ENCODE results near the gene RBFOX2.
A peak's percentile ranks its signal among the peaks of the same experiment; 100 is the strongest.
"Not testable (repeated sequence)": the region's sequence is repeated elsewhere in the genome, so short reads cannot be mapped to it uniquely, and the experiment has no call there.

The RBFOX2 gene

DNA sequence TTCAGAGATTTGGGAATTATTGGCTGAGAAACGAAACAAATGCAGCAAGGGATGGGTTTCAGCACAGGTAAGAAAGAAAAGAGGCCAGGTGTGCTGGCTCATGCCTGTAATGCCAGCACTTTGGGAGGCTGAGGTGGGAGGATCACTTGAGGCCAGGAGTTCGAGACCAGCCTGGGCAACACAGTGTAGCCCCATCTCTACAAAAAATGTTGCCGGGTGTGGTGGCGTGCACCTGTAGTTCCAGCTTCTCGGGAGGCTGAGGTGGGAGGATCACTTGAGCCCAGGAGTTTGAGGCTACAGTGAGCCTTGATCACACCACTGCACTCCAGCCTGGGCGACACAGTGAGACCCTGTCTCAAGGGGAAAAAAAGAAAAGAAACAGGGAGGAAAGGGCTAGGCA lies 290.7 kb downstream of the RBFOX2 start:
- DNase-seq (ENCODE audit: low read depth, low spot score) = not testable (repeated sequence)

DNA sequence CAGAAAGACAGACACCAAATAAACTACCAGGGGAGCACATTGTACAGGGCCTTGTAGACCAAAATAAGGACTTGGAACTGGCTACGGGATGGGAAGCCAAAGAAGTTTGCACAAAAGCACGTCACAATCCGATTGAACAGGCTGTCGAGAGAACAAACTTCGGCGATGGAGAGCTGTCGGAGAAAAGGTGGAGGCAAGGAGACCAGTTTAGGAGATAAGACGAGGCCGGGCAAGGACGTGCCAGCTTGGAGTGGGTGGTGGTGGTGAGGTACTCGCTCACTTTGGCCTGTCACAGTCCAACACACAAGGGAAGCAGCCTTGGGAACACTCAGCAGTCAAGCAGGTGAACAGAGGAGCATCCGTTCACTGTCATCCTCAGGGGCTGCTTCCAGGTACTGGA lies 291.9 kb downstream of the RBFOX2 start:
- no peak for DNase-seq (ENCODE audit: low read depth, low spot score)

GRCh38 chr22:35736166-35736565 lies 292.5 kb downstream of the RBFOX2 start:
- no peak for DNase-seq (ENCODE audit: low read depth, low spot score)

DNA sequence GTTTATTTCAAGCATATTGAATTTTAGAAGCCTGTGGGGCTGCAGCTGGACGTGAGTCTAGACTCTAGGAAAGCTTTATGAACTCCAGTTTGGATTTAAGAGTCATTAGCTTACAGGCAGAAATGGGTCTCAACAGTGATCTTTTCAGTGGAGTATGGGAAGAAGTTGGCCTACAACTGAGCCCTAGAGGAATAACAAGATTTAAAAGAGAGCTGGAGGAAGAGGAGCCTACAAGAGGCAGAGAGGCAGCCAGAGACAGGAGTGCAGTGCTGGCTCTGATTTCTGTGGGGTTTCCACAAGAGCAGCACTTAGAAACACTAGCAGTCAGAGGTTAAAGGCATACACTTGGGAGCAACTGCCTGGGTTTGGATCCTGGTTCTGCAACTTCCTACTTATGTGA lies 293.1 kb downstream of the RBFOX2 start:
- DNase-seq (ENCODE audit: low read depth, low spot score) = no peak

DNA sequence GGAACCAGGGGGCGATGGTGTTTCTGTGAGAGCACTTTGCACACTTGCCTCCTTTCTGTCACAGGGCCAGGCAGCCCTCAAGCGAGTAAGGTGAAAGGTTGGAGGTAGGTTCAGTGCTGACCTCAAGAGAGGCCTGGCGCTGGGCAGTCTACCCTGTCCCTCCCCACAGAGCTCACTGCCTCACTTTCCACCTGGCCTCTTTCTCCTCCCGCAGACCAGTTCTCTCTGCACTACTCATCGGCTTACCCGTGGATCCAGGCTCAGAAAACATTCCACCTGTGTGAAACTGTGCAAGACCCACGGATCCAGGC lies 294.2 kb downstream of the RBFOX2 start:
- no peak for DNase-seq (ENCODE audit: low read depth, low spot score)

DNA sequence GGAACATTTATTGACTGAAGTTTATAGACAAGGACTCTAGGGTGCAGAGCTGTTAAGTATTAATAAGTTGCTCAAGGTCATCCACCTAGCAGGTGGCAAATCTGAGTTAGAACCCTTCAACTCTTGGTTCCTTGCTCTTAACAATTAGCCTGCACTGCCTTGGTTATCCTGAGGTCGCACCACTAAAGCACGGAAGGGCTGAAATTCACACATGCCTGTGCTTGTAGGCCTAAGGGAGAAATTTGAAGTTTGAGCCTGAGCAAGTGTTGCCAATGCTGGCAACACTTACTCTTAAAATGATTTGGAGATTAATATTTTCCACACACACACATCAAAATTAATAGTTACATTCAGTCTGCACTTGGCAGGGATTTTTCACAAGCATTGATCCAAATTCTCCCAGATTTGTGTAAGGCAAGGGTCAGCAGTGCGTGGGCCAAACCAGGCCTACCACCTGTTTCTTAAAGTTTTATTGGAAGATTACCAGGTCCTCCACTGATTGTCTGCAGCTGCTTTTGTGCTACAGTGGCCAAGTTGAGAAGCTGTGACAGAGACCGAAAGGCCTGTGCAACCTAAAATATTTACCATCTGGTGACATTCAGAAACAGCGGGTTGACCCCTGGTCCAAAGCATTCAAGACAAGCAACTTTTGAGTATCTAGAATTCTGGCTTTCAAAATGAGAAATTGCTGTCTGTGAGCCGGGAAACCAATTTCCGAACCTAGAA lies 294.7 kb downstream of the RBFOX2 start:
- no peak for DNase-seq (ENCODE audit: low read depth, low spot score)

DNA sequence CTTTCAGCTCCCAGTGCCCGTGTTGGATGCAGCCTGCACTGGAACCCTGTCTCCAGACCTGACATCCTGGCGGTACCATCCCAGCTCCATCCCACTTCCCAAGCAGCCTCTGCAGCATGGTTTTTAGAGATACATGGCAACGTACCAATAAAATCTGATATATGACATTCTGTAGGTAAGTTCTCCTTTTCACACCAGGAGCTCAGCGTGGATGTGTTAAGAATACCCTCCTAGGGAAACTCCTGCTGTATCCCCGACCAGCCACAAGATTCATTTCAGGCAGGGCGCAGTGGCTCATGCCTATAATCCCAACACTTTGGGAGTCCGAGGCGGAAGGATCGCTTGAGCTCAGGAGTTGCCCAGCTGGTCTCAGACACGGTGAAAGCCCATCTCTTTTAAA lies 295.6 kb downstream of the RBFOX2 start:
- no peak for DNase-seq (ENCODE audit: low read depth, low spot score)

- no peak for DNase-seq (ENCODE audit: low read depth, low spot score)
These were observed 296.5 kb downstream of the RBFOX2 start for GRCh38 chr22:35732116-35732515.

DNA sequence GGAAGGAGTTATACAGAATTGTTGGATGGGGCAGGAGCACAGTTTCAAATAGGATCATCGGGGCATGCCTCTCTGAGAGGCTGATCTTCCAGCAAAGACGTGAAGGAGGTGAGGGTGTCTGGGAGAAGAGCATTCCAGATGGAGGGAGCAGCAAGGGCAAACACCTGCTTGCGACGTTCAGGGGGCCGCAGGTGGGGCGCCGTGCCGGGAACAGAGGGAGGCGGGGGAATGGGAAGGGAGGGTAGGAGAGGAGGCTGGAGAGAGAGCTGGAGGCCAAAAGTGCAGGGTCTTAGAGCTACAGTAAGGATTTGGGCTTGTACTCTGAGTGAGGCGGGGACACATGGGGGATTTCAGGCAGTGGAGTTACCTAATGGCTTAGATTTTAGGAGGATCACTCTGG lies 297.3 kb downstream of the RBFOX2 start:
- DNase-seq (ENCODE audit: low read depth, low spot score) = no peak

GRCh38 chr22:35729309-35729698 lies 299.3 kb downstream of the RBFOX2 start:
- no peak for DNase-seq (ENCODE audit: low read depth, low spot score)

- DNase-seq (ENCODE audit: low read depth, low spot score) = no peak
These were observed 299.9 kb downstream of the RBFOX2 start for GRCh38 chr22:35728639-35729308.

GRCh38 chr22:35727436-35727835 lies 301.2 kb downstream of the RBFOX2 start:
- DNase-seq (ENCODE audit: low read depth, low spot score) = no peak

GRCh38 chr22:35726933-35727332 lies 301.7 kb downstream of the RBFOX2 start:
- no peak for DNase-seq (ENCODE audit: low read depth, low spot score)

GRCh38 chr22:35726398-35726797 lies 302.2 kb downstream of the RBFOX2 start:
- DNase-seq (ENCODE audit: low read depth, low spot score) = no peak

- no peak for DNase-seq (ENCODE audit: low read depth, low spot score)
These were observed 303.1 kb downstream of the RBFOX2 start for GRCh38 chr22:35725521-35725920.

DNA sequence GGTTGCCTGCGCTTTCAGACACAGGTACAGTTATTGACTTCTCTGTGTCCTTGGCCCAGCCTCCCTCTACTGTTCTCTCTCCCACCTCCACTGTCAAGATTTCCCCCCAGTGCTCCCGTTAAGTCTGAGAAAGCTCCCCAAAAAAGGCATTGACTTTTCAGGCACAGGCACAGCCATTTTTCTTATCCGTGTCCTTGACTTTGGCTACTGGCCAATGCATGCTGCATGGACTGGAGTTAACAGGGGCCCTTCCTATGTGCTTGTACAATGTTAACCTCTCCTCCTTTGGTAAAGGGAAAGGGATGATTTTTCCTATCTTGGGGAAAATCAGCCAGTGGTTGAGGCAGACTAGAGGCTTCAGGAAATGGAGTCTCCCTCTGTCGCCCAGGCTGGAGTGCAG lies 306.7 kb downstream of the RBFOX2 start:
- DNase-seq (ENCODE audit: low read depth, low spot score) = no peak

GRCh38 chr22:35719212-35719875 lies 309.3 kb downstream of the RBFOX2 start:
- DNase-seq (ENCODE audit: low read depth, low spot score) = no peak

DNA sequence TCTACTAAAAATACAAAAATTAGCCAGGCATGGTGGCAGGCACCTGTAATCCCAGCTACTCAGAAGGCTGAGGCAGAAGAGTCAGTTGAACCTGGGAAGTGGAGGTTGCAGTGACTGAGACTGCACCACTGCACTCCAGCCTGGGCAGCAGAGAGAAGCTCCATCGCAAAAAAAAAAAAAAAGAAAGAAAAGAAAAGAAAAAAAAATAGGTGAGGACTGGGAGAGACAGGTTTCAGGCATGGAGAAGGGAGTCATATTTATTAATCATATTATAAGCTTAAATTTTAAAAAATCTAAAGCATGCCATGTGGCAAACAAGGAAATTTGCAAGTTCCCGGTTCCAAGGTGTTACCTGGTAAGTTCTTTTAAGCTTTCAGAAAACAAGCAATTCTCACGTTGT lies 311.1 kb downstream of the RBFOX2 start, which contains the start of gene APOL5:
Gene APOL5, plus strand, starts transcription at position 301 of the 400 bp plus-strand sequence. Its CDS starts 0 bp downstream, at position 301.
- no peak for DNase-seq (ENCODE audit: low read depth, low spot score)

GRCh38 chr22:35712672-35713071 lies 316.0 kb downstream of the RBFOX2 start:
- no peak for DNase-seq (ENCODE audit: low read depth, low spot score)

DNA sequence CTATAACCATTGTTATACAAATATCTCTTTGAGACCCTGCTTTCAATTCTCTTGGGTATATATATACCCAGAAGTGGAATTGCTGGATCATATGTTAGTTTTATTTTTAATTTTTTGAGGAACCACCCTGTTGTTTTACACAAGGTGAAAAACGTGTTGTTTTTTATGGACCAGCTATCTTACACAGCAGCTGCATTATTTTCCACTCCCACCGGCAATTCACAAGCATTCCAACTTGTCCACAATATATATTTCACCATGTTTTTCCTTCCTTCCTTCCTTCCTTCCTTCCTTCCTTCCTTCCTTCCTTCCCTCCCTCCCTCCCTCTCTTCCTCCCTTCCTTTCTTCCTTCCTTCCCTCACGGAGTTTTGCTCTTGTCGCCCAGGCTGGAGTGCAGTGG lies 317.3 kb downstream of the RBFOX2 start:
- DNase-seq (ENCODE audit: low read depth, low spot score) = no peak

DNA sequence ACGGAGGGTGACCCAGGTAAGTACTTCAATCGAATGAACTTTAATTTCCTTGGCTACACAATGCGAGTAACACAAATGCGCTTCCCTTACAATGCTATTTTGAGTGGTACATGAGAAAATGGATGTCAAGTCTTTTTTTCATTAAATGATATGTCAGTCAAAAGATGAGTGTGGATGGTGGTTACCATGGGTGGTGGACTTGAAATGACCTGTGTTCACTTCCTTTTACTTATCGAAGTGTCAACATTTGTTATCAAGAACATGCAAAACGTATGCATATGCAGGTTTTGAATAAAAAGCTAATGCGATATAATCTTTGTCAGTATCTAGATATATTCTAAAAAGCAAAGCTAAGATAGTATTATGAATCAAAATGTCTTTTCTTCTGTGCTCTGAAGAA lies 319.7 kb downstream of the RBFOX2 start:
- DNase-seq (ENCODE audit: low read depth, low spot score) = no peak

DNA sequence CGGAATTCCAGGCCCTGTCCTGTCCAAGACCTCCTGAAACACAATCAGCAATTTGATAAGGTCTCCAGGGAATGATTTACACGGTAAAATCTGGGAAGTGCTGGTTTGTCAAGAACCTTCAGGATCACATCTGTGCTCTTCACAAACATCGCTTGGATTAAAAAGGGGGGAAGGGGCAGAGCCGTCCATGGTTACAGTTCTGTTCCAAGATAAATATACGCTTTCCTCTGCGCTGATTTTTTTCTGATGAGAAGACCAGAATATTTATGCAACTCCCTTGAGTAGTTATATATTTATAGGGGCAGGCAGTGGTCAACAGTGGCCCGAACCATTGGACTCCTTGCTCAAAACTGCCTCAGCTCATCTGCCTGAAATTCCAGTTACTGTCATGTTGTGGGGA lies 320.2 kb downstream of the RBFOX2 start:
- peak; percentile 64 for DNase-seq (ENCODE audit: low read depth, low spot score)

GRCh38 chr22:35705141-35705540 lies 323.5 kb downstream of the RBFOX2 start:
- peak; percentile 48 for DNase-seq (ENCODE audit: low read depth, low spot score)

Measured in brain pericyte (primary cell).